Peyer's patch (tissue), 4 donors: ENCODE measurements around the gene DCLK1. TPM values are rescaled to one million over a fixed set of nuclear protein-coding genes. Genes with fewer than 3 reads are reported as not detected.

ENCODE experiments used
- DNase-seq, 3 donors: peaks; one replicate each; pipeline ENCODE4 v3.0.0-alpha.2; 2017 to 2019
- H3K27ac ChIP-seq, 4 donors: fragments of 200-600 bp; sonication (generic); one replicate each; pipeline ENCODE4 v1.5.1; 2016 to 2019
- H3K27me3 ChIP-seq, 2 donors: fragments of 200-600 bp; sonication (generic); one replicate each; pipeline ENCODE4 v1.5.1; 2019
- H3K36me3 ChIP-seq, 3 donors: fragments of 200-600 bp; sonication (generic); one replicate each; pipeline ENCODE4 v1.5.1; 2016 to 2019
- H3K4me1 ChIP-seq, 4 donors: fragments of 200-600 bp; sonication (generic); one replicate each; pipeline ENCODE4 v1.5.1; 2016 to 2019
- H3K4me3 ChIP-seq, 4 donors: fragments of 200-600 bp; sonication (generic); 1 replicate in 3 of 4; 2 replicates in 1 of 4; pipeline ENCODE4 v1.5.1; 2016 to 2019; ENCODE audit warnings: mild to moderate bottlenecking in 1 of 4
- H3K9me3 ChIP-seq, 4 donors: fragments of 200-600 bp; sonication (generic); one replicate each; pipeline ENCODE4 v1.5.1; 2016 to 2019; ENCODE audit warnings: mild to moderate bottlenecking in 1 of 4
- POLR2A ChIP-seq, 2 donors: fragments of 450-650 bp; IDR thresholded peaks; one replicate each; pipeline ENCODE4 v1.5.1; 2017; ENCODE audit warnings: antibody characterized with exemption in 2 of 2, mild to moderate bottlenecking in 2 of 2, moderate library complexity in 2 of 2
- total RNA-seq, 4 donors: library from RNA; depleted of rRNA; stranded (reverse); fragments of >200 nt; gene quantifications; one replicate each; pipeline ENCODE4 v1.1.0, GENCODE V29; 2016
- TF ChIP-seq, protein P1 (sequence below), 6 experiments: fragments of 450-650 bp in 4 of 6; fragments of 200-600 bp in 2 of 6; sonication (generic) in 1 of 6; IDR thresholded peaks; one replicate each; pipeline ENCODE4 v1.5.1; 2017 to 2019; ENCODE audit warnings: antibody characterized with exemption in 6 of 6, mild to moderate bottlenecking in 3 of 6, moderate library complexity in 1 of 6

Gene DCLK1
- total RNA-seq, 4 donors from 2014 or later = 3.7 to 23.1 (median 9.1) TPM

DNA sequence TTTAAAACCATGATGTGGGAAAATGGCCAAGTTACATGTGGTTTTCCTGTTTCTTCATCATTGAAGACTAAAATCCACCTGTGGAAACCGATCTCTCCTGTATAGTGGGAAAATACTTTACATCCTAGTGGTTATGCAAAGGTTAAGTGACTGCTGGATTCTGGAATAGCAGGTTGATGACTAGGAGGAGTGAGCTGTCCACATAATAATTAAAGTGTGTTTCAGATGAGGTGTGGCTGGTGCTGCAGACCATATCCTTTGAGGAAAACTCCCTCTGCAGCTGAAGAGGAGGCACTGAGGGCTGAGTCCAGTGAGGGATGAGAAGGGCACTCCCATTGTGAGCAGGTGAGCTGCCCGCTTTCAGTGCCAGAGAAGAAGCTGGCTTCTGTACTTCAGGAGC, 43.2 kb downstream of the DCLK1 start:
- H3K9me3 ChIP-seq = no peaks in the 10 kb centered on the region
- H3K4me1 ChIP-seq = no peaks in the 10 kb centered on the region
- no peak for TF ChIP-seq POLR2A (IDR thresholded peaks at IDR 0.05)
- TF ChIP-seq, protein P1, sequence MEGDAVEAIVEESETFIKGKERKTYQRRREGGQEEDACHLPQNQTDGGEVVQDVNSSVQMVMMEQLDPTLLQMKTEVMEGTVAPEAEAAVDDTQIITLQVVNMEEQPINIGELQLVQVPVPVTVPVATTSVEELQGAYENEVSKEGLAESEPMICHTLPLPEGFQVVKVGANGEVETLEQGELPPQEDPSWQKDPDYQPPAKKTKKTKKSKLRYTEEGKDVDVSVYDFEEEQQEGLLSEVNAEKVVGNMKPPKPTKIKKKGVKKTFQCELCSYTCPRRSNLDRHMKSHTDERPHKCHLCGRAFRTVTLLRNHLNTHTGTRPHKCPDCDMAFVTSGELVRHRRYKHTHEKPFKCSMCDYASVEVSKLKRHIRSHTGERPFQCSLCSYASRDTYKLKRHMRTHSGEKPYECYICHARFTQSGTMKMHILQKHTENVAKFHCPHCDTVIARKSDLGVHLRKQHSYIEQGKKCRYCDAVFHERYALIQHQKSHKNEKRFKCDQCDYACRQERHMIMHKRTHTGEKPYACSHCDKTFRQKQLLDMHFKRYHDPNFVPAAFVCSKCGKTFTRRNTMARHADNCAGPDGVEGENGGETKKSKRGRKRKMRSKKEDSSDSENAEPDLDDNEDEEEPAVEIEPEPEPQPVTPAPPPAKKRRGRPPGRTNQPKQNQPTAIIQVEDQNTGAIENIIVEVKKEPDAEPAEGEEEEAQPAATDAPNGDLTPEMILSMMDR (IDR thresholded peaks at IDR 0.05) = no peak
- H3K4me3 ChIP-seq = no peak overlapping the region
- H3K27me3 ChIP-seq = no peaks in the 10 kb centered on the region
- H3K36me3 ChIP-seq = no peaks in the 10 kb centered on the region
- H3K27ac ChIP-seq = no peak overlapping the region
- no peak for DNase-seq

DNA sequence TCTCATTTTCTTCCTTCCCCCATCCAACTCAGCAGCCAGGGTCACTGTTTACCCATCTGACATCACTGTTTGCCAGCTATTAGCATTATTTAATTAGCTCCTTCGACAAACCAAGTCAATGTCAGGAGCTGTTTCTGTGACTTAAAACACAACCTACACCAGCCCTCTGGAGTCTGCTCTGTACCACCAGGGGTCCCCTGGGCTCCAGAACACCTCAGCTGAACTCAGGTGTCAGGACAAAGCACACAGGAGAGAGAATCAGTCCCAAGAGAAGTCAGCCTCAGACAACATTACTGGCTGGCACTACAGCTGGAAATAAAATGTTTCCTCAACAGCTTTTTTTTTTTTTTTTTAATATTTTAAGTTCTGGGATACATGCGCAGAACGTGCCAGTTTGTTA, 45.1 kb downstream of the DCLK1 start:
- Histone ChIP-seq H3K9me3 (no peaks in the 10 kb centered on the region), H3K36me3 (no peaks in the 10 kb centered on the region), H3K27me3 (no peaks in the 10 kb centered on the region), H3K4me1 (no peaks in the 10 kb centered on the region), H3K27ac (no peak overlapping the region), H3K4me3 (no peak overlapping the region)
- no peak for DNase-seq
- TF ChIP-seq, protein P1 (IDR thresholded peaks at IDR 0.05) = no peak

DNA sequence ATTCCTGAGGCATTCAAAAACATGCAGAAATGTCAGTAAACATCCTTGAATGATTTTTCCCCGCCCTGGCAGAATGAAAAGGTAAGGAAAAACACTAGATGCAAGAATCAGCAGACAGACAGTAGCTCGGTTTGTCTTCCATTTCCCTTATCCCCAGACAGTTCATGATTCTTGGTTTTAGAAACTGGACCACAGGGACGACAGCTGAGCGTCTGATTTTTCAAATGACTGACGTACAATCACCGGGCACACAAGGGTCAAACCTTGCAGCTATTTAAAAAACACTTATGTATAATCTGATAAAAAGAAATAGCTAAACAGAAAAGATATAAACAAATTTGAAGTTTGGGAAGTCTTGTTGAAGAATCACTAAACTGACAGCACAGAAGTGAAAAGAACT, 47.1 kb downstream of the DCLK1 start:
- Histone ChIP-seq H3K27ac (no peak overlapping the region), H3K4me3 (no peak overlapping the region), H3K36me3 (no peaks in the 10 kb centered on the region), H3K27me3 (no peaks in the 10 kb centered on the region), H3K9me3 (no peaks in the 10 kb centered on the region), H3K4me1 (no peaks in the 10 kb centered on the region)
- TF ChIP-seq POLR2A (IDR thresholded peaks at IDR 0.05) = no peak
- TF ChIP-seq, protein P1 (IDR thresholded peaks at IDR 0.05) = no peak
- no peak for DNase-seq

DNA sequence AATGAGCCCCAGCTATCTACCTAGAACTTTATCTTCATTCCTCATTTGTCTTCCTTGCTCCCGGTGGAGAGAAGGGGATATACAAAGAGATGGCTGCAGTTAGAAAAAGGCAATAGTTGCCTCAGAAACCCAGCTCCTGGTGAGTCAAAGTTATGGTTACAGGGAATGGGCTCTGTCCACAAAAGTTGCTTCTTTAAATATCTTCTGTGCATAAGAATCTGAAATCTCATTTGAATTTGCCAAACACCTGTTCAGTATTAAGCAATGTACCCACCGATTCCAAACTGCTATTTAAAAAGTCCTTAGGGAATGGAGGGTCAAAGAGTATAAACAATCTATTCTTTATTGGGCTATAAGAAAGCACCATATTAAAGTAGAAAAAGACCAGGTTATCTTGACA, 48.4 kb downstream of the DCLK1 start:
- Histone ChIP-seq H3K4me1 (no peaks in the 10 kb centered on the region), H3K27me3 (no peaks in the 10 kb centered on the region), H3K4me3 (no peak overlapping the region), H3K9me3 (no peaks in the 10 kb centered on the region), H3K27ac (no peak overlapping the region), H3K36me3 (no peaks in the 10 kb centered on the region)
- TF ChIP-seq POLR2A (IDR thresholded peaks at IDR 0.05) = no peak
- TF ChIP-seq, protein P1 (IDR thresholded peaks at IDR 0.05) = no peak
- DNase-seq = no peak

DNA sequence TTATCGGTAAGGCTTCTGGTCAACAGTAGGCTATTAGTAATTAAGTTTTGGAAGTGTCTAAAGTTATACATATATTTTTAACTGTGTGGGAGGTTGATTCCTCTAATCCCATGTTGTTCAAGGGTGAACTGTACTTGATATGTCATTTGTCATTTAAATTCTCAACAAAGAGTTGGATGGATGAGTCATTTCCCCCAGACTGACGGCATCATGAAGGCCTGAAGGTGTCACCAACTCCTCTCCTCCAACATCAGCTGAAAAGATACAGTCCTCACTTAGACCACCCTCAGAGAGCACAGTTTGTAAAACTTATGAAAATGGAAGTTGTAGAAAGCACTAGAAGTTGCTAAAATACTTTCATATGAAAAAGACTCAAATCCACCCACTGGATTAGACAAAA, 48.8 kb downstream of the DCLK1 start:
- no peak overlapping the region for H3K27ac ChIP-seq
- TF ChIP-seq, protein P1 (IDR thresholded peaks at IDR 0.05) = no peak
- DNase-seq = no peak
- H3K9me3 ChIP-seq = no peaks in the 10 kb centered on the region
- H3K36me3 ChIP-seq = no peaks in the 10 kb centered on the region
- H3K4me3 ChIP-seq = no peak overlapping the region
- no peaks in the 10 kb centered on the region for H3K27me3 ChIP-seq
- H3K4me1 ChIP-seq = no peaks in the 10 kb centered on the region

DNA sequence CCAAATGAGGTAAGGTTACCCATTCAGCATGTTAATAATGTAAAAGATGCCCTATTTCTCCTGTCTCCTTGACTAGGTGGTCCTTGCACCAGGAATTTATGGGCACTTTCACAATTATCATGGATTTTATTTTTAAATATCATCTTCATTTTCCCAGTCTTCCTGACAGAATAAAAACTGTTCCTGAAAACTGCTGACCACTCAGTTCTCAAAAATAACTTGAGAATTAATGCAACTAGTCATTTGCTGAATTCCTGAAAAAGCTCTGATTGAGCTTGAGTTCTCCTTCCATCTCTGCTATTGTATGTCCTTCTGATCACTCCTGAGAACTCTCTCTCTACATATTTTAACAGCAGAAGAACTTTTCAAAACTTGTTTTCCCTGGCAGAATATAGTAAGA, 55.0 kb downstream of the DCLK1 start:
- H3K27ac ChIP-seq = no peak overlapping the region
- no peak overlapping the region for H3K4me3 ChIP-seq
- DNase-seq = no peak
- H3K4me1 ChIP-seq = no peaks in the 10 kb centered on the region
- TF ChIP-seq POLR2A (IDR thresholded peaks at IDR 0.05) = no peak
- TF ChIP-seq, protein P1 (IDR thresholded peaks at IDR 0.05) = no peak
- H3K36me3 ChIP-seq = no peaks in the 10 kb centered on the region
- H3K27me3 ChIP-seq = no peaks in the 10 kb centered on the region
- no peaks in the 10 kb centered on the region for H3K9me3 ChIP-seq
